ENCODE measurements around the gene MGAT2. TPM values are rescaled to one million over a fixed set of nuclear protein-coding genes. Genes with fewer than 3 reads are reported as not detected.
A peak's percentile ranks its signal among the peaks of the same experiment; 100 is the strongest.

The MGAT2 gene
- 37.4 TPM for total RNA-seq

DNA sequence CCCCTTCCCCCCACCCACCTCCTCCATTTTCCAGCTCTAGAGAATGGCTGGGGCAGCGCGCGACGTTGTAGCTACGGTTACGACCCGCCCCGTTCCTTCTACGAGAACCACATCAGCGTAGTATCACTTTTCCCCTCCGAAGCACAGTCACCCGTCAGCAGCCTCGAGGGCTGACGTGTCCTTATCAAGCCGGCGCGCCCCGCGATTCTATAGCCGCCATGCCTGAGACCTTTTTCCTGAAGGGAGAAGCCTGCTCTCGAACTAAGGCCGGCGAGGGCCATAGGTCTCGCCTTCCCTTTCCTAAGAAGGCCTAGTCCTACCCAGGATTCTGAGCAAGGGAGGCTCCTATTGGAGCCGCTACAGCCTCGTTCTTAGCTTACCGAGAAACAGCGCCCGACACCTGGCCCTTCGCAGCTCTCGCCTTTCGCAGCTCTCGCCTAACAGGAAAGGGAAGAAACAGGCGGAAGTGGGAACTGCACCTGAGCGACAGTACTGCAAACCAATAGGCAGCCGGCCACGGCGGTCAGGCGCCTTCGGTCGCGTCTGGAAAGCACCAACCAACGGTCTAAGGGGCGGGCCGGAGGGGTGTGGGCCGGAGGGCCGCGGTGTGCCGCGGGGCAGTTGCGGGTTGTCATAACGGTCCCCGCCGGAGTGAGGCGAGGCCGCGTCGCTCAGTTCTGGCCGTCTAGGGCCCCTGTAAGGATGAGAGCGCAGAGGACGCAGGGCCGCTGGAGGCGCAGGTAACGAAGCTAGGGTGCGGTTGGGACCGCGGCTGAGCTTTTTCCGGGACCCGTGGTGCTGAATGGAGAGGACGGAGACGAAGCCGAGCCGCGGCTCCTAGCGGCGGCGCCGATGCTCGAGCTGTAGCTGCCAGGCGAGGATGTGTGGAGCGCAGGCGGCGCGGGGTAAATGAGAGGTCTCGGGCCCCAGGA lies at the start of gene MGAT2, which contains the start of gene RPL36AL:
Gene MGAT2, plus strand, starts transcription at position 618 of the 932 bp plus-strand sequence. CDS start 470 bp downstream, outside the sequence.
Gene RPL36AL, minus strand, starts transcription at position 445 of the 932 bp plus-strand sequence. CDS start 1,522 bp downstream, outside the sequence.
- intact Hi-C loops (cut with DNase I): loop anchor here (1.0 to 5.0 kb wide), 5 partner anchors 14 to 497 kb away; partner anchors contain the start of genes LRR1, RPS29 and VCPKMT
- Histone ChIP-seq H3K36me3 (peaks cover 0 to 23% of the 10 kb centered on the region in 2 donors), H3K9me3 (no peaks in the 10 kb centered on the region), H3K27ac (peak within 1 kb of the TSS; percentile 97 to 98), H3K4me1 (peaks cover 6 to 29% of the 10 kb centered on the region in 2 donors), H3K4me3 (peak within 1 kb of the TSS; percentile 63 to 98), H3K27me3 (no peaks in the 10 kb centered on the region)
- peak; percentile 95 to 98 for DNase-seq (ENCODE audit: low spot score in 2 of 2)
- TF ChIP-seq, protein P1, sequence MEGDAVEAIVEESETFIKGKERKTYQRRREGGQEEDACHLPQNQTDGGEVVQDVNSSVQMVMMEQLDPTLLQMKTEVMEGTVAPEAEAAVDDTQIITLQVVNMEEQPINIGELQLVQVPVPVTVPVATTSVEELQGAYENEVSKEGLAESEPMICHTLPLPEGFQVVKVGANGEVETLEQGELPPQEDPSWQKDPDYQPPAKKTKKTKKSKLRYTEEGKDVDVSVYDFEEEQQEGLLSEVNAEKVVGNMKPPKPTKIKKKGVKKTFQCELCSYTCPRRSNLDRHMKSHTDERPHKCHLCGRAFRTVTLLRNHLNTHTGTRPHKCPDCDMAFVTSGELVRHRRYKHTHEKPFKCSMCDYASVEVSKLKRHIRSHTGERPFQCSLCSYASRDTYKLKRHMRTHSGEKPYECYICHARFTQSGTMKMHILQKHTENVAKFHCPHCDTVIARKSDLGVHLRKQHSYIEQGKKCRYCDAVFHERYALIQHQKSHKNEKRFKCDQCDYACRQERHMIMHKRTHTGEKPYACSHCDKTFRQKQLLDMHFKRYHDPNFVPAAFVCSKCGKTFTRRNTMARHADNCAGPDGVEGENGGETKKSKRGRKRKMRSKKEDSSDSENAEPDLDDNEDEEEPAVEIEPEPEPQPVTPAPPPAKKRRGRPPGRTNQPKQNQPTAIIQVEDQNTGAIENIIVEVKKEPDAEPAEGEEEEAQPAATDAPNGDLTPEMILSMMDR (IDR thresholded peaks at IDR 0.05): peak; percentile 20 to 32 (median 30)

DNA sequence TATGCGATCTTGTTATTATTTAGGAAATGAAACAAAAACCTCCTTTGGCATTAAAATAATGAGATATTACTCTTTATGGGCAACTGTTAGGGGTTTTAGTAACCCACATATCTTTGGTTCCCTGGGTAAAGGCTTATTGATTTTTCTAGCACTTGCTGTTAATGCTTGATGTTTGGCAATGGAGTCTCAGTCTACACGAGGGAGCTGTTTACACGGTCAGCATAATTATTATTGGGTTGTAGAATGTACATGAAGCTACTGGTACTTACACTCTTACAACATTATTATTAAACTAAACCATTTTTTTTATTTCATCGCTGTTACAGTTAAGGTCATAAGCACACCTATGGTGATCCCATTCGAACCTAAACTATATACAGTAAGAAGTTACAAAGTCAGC lies 46.6 kb upstream of the MGAT2 start:
- intact Hi-C loops (cut with DNase I): no loop called here
- Histone ChIP-seq H3K27me3 (no peaks in the 10 kb centered on the region), H3K27ac (no peak overlapping the region), H3K4me1 (no peaks in the 10 kb centered on the region), H3K36me3 (peaks cover 11 to 22% of the 10 kb centered on the region in 2 donors), H3K4me3 (no peak overlapping the region), H3K9me3 (no peaks in the 10 kb centered on the region)
- DNase-seq (ENCODE audit: low spot score in 2 of 2): no peak
- TF ChIP-seq, protein P1 (IDR thresholded peaks at IDR 0.05): no peak

DNA sequence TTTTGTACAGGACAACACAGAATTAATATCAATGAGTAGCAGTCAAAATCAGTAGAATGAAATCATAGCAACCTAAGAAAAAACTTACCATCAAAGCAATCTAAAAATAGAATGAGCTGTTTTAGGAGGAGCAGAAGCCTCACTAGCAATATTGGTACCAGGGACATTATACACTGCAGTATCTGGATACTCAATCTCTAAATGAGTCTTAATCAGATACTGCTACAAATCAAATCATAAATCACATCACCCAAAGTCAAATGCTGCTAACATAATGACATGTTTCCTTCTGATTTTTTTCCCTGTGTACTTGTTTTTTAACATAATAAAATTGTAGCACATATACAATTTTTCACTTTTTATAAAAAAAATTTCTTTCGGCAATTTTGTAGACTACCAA lies 42.5 kb upstream of the MGAT2 start:
- no peak for DNase-seq (ENCODE audit: low spot score in 2 of 2)
- Histone ChIP-seq H3K4me1 (no peaks in the 10 kb centered on the region), H3K4me3 (no peak overlapping the region), H3K9me3 (no peaks in the 10 kb centered on the region), H3K27ac (no peak overlapping the region), H3K27me3 (no peaks in the 10 kb centered on the region), H3K36me3 (peaks cover 16 to 37% of the 10 kb centered on the region in 2 donors)
- TF ChIP-seq, protein P1 (IDR thresholded peaks at IDR 0.05): no peak
- intact Hi-C loops (cut with DNase I): no loop called here

DNA sequence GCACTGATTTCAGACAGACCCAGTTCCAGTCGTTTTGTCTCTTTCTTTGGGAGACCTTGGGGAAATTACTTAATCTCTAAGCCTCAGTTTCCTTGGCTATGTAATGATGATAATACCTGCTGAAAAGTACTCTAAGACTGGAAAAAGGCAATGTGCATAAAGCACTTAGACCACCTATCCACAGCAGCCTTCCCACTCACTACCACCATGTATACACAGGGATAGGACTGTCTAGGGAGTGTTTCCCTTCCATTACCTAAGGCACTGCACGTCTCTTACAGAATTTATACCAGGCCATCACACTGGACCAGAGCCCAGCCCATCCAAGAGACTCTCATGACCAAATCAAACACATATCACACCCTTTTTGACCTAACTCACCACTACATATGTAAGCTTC lies 40.8 kb upstream of the MGAT2 start:
- Histone ChIP-seq H3K4me3 (no peak overlapping the region), H3K36me3 (peaks cover 26 to 49% of the 10 kb centered on the region in 2 donors), H3K4me1 (peaks cover under 1 to 10% of the 10 kb centered on the region in 2 donors), H3K9me3 (no peaks in the 10 kb centered on the region), H3K27me3 (no peaks in the 10 kb centered on the region), H3K27ac (no peak overlapping the region)
- TF ChIP-seq, protein P1 (IDR thresholded peaks at IDR 0.05): no peak
- intact Hi-C loops (cut with DNase I): no loop called here
- no peak for DNase-seq (ENCODE audit: low spot score in 2 of 2)

DNA sequence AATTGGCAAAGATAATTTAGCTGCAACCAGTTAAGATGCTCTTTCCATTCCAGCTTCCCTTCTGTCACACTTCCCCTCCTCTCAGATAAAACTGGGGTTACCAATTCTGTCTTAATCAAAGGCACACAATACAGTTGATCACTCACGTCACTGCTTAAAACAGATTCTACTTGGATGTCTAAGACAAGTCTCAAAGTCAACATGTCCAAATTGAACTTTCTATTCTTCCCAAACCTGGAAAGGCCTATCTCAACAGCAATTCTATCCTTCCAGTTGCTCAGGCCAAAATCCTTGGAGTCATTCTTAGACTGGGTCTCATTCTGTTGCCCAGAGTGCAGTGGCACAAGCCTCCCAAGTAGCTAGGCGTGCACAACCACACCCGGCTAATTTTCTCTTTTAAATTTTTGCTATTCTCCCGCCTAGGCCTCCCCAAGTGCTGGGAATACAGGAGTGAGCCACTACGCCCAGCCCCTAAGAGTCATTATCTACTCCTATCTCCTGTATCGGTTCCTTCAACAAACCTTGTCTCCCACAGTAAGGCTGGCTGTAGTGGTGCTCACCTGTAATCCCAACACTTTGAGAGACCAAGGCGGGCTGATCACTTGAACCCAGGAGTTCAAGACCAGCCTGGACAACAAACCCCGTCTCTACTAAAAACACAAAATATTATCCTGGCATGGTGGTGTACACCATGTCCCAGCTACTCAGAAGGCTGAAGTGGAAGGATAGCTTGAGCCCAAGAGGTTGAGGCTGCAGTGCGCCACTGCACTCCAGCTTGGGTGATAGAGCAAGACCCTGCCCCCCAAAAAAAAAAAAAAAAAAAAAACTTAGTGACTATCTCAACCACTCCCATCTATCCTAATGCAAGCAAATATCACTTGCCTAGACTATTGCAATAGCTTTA lies 39.1 kb upstream of the MGAT2 start:
- H3K9me3 ChIP-seq: no peaks in the 10 kb centered on the region
- H3K4me3 ChIP-seq: no peak overlapping the region
- peaks cover 4 to 16% of the 10 kb centered on the region in 2 donors for H3K4me1 ChIP-seq
- TF ChIP-seq, protein P1 (IDR thresholded peaks at IDR 0.05): no peak
- no peak overlapping the region for H3K27ac ChIP-seq
- peaks cover 20 to 37% of the 10 kb centered on the region in 2 donors for H3K36me3 ChIP-seq
- intact Hi-C loops (cut with DNase I): no loop called here
- H3K27me3 ChIP-seq: no peaks in the 10 kb centered on the region
- DNase-seq (ENCODE audit: low spot score in 2 of 2): no peak

All from ascending aorta (tissue), 2 donors.